GM23248 (cell line): ENCODE data around the gene CCDC73.

Experiments
- EZH2 ChIP-seq: fragments of 200-600 bp; sonication (generic); IDR thresholded peaks from 2 replicates; pipeline ENCODE4 v1.6.1; 2018; ENCODE audit warnings: antibody characterized with exemption, mild to moderate bottlenecking; ENCODE audit not compliant: insufficient read depth, poor library complexity, severe bottlenecking
- EZH2phosphoT487 ChIP-seq: fragments of 200-600 bp; sonication (generic); IDR thresholded peaks from 2 replicates; pipeline ENCODE4 v1.6.1; 2018; ENCODE audit warnings: antibody characterized with exemption, moderate library complexity, mild to moderate bottlenecking, low read depth; ENCODE audit not compliant: insufficient read depth

- TF ChIP-seq EZH2, result no peak
- no peak for TF ChIP-seq EZH2phosphoT487
These were observed 134.8 kb downstream of the CCDC73 start for GRCh38 chr11:32659672-32660071.
